HepG2 (cell line): ENCODE results near the gene SRP72. TPM values are rescaled to one million over a fixed set of nuclear protein-coding genes. Genes with fewer than 3 reads are reported as not detected.

Experiments used
- ATAC-seq: fragments of 200-7000 bp; cut with Tn5 transposase; 3 replicates; pipeline ENCODE4 v1.9.1; 2020; ENCODE audit warnings: mild to moderate bottlenecking, moderate library complexity
- BruUV-seq: library from RNA; stranded (reverse); fragments of 400-500 nt; replicated peaks from 2 replicates; lab custom pipeline; 2021; lab: Mats Ljungman, UMichigan
- CTCF ChIA-PET: fragments of 300-600 bp; formaldehyde crosslinking; extraction: SDS; loops from one replicate; lab custom pipeline; 2021; ENCODE audit warnings: low total read pairs, inconsistent platforms, low intra/inter-chr PET ratio; lab: Yijun Ruan, JAX
- POLR2A ChIA-PET: fragments of 350-600 bp; sonication (Branson Sonifier 250); formaldehyde crosslinking; loops from one replicate; lab custom pipeline; 2020; ENCODE audit warnings: antibody characterized with exemption, inconsistent platforms; lab: Yijun Ruan, JAX
- DNase-seq: peaks from one replicate; pipeline ENCODE4 v3.0.0-alpha.2; 2015; ENCODE audit warnings: low spot score
- FAIRE-seq: peaks from 3 replicates; lab custom pipeline; 2011; peaks lifted over from hg19 to GRCh38; lab: Jason Lieb, UNC
- H2AFZ ChIP-seq: one replicate; pipeline ENCODE4 v1.6.1; 2011; ENCODE audit warnings: low read length, inconsistent platforms
- H3K27ac ChIP-seq: fragments of 300-600 bp; 3 replicates; pipeline ENCODE4 v1.8.0; 2011; ENCODE audit warnings: mixed run types, mild to moderate bottlenecking, mixed read lengths, low read length, inconsistent platforms; ENCODE audit not compliant: insufficient read depth; ENCODE audit errors: extremely low read length
- H3K27me3 ChIP-seq, 2 experiments: fragments of 200-600 bp in 1 of 2; 2 replicates in 1 of 2; 3 replicates in 1 of 2; pipeline versions ENCODE4 v1.6.0 to v1.8.0; 2011; ENCODE audit warnings: low read length in 2 of 2, mild to moderate bottlenecking in 2 of 2, moderate library complexity in 2 of 2, inconsistent platforms in 1 of 2; ENCODE audit not compliant: insufficient read depth in 2 of 2, control insufficient read depth in 1 of 2
- H3K36me3 ChIP-seq, 2 experiments: fragments of 200-600 bp in 1 of 2; replicated peaks in 1 of 2; 2 replicates in 1 of 2; 3 replicates in 1 of 2; pipeline versions ENCODE4 v1.5.1 to v1.8.0; 2011; ENCODE audit warnings: low read length in 2 of 2, inconsistent platforms in 1 of 2; ENCODE audit not compliant: insufficient read depth in 2 of 2, control insufficient read depth in 1 of 2
- H3K4me1 ChIP-seq: 2 replicates; pipeline ENCODE4 v1.5.1; 2012; ENCODE audit warnings: low read length, inconsistent platforms; ENCODE audit not compliant: insufficient read depth
- H3K4me2 ChIP-seq: 2 replicates; pipeline ENCODE4 v1.6.0; 2011; ENCODE audit warnings: low read depth, low read length, inconsistent platforms
- H3K4me3 ChIP-seq, 3 experiments: fragments of 200-600 bp in 1 of 3; sonication (generic), shearing (Covaris generic) in 1 of 3; replicated peaks in 1 of 3; 2 replicates each; pipeline ENCODE4 v1.5.1; 2011 to 2016; ENCODE audit warnings: low read length in 3 of 3, inconsistent platforms in 2 of 3, low read depth in 2 of 3, mild to moderate bottlenecking in 2 of 3, control low read depth in 1 of 3, mixed read lengths in 1 of 3; ENCODE audit not compliant: insufficient read depth in 1 of 3
- H3K79me2 ChIP-seq: one replicate; pipeline ENCODE4 v1.6.1; 2011; ENCODE audit warnings: low read length, inconsistent platforms; ENCODE audit not compliant: insufficient read depth
- H3K9ac ChIP-seq: 2 replicates; pipeline ENCODE4 v1.6.0; 2011; ENCODE audit warnings: mild to moderate bottlenecking, low read depth, low read length, inconsistent platforms; ENCODE audit not compliant: insufficient read depth
- H3K9me3 ChIP-seq: 2 replicates; pipeline ENCODE4 v1.5.1; 2012; ENCODE audit warnings: mild to moderate bottlenecking, low read length
- H4K20me1 ChIP-seq: 2 replicates; pipeline ENCODE4 v1.6.0; 2011; ENCODE audit warnings: inconsistent platforms, mild to moderate bottlenecking, low read length, moderate library complexity; ENCODE audit not compliant: insufficient read depth
- FLYWCH1 ChIP-seq: sonication (generic); formaldehyde crosslinking; IDR thresholded peaks from 2 replicates; pipeline ENCODE4 v1.8.1; 2023; ENCODE audit warnings: mild to moderate bottlenecking, missing genetic modification reagents
- HOXA5 ChIP-seq: sonication (generic); formaldehyde crosslinking; IDR thresholded peaks from 2 replicates; pipeline ENCODE4 v1.4.0; 2020; ENCODE audit warnings: missing genetic modification reagents
- POLR2A ChIP-seq, 2 experiments: IDR thresholded peaks; 2 replicates each; pipeline ENCODE4 v1.6.1; 2011; ENCODE audit warnings: low read depth in 2 of 2, low read length in 2 of 2, mild to moderate bottlenecking in 1 of 2, moderate library complexity in 1 of 2; ENCODE audit not compliant: insufficient read depth in 1 of 2
- RARA ChIP-seq: IDR thresholded peaks from 2 replicates; pipeline ENCODE4 v1.6.1; 2016; ENCODE audit warnings: missing genetic modification reagents, missing compliant biosample characterization
- SMAD1 ChIP-seq: sonication (generic); formaldehyde crosslinking; IDR thresholded peaks from 2 replicates; pipeline ENCODE4 v1.4.0; 2020; ENCODE audit warnings: missing genetic modification reagents, low read depth, mild to moderate bottlenecking, borderline replicate concordance
- SMARCE1 ChIP-seq: fragments of 450-650 bp; IDR thresholded peaks from 2 replicates; pipeline ENCODE4 v1.6.1; 2017; ENCODE audit warnings: borderline replicate concordance
- TBL1XR1 ChIP-seq: fragments of 150-350 bp; IDR thresholded peaks from 2 replicates; pipeline ENCODE4 v1.6.1; 2014; ENCODE audit warnings: borderline replicate concordance, low read length; ENCODE audit not compliant: partially characterized antibody
- ZNF274 ChIP-seq: sonication (generic); formaldehyde crosslinking; IDR thresholded peaks from 2 replicates; pipeline ENCODE4 v1.5.1; 2020; ENCODE audit warnings: mild to moderate bottlenecking, missing genetic modification reagents
- ZNF761 ChIP-seq: sonication (generic); formaldehyde crosslinking; conservative IDR thresholded peaks from 2 replicates; pipeline ENCODE4 v1.4.0; 2020; ENCODE audit warnings: mild to moderate bottlenecking, missing genetic modification reagents
- WGBS: methylation state at CpG from one replicate; pipeline ENCODE4 v1.1.6; 2017; ENCODE audit warnings: low lambda C conversion rate; 5-methylcytosine and 5-hydroxymethylcytosine counted together
- in situ Hi-C: cut with HindIII; loops from 2 replicates; pipeline ENCODE4 v1.10.0; 2017; ENCODE audit warnings: low pct_unique_long_range_greater_than_20kb; ENCODE audit not compliant: extremely low pct_ligation_motif_present
- intact Hi-C: fragments of 100-400 bp; cut with micrococcal nuclease; formaldehyde crosslinking; loops from one replicate; pipeline ENCODE4 v1.10.0; 2022; ENCODE audit not compliant: unreplicated experiment
- polyA plus RNA-seq, 8 experiments: library from polyadenylated mRNA; depleted of rRNA in 3 of 8; stranded (reverse) in 7 of 8; unstranded in 1 of 8; fragments of >200 nt; fragmentation: Illumina TruSeq in 4 of 8; extraction: Trizol in 4 of 8; gene quantifications; 2 replicates each; pipeline versions ENCODE4 v1.2.1 to v1.2.3, GENCODE V29; 2011 to 2016; ENCODE audit warnings: low read depth in 4 of 8, missing spikeins in 1 of 8, mixed read lengths in 1 of 8; ENCODE audit not compliant: insufficient read depth in 1 of 8
- total RNA-seq, 5 experiments: library from RNA; depleted of rRNA; stranded (reverse); fragments of >200 nt; fragmentation: Illumina TruSeq; extraction: Trizol; gene quantifications; 2 replicates each; pipeline ENCODE4 v1.2.3, GENCODE V29; 2016; ENCODE audit warnings: low read depth in 1 of 5
- TF ChIP-seq, protein P1 (sequence below): sonication (generic); formaldehyde crosslinking; IDR thresholded peaks from 2 replicates; pipeline ENCODE4 v1.8.0; 2022; ENCODE audit warnings: missing genetic modification reagents, low read depth, mild to moderate bottlenecking, borderline replicate concordance
- TF ChIP-seq, protein P2 (sequence below): sonication (generic); formaldehyde crosslinking; conservative IDR thresholded peaks from 2 replicates; pipeline ENCODE4 v1.4.0; 2020; ENCODE audit warnings: missing genetic modification reagents
- TF ChIP-seq, protein P3 (sequence below): sonication (generic); formaldehyde crosslinking; IDR thresholded peaks from 2 replicates; pipeline ENCODE4 v1.5.0; 2020; ENCODE audit warnings: missing genetic modification reagents
- TF ChIP-seq, protein P4 (sequence below): sonication (generic); formaldehyde crosslinking; IDR thresholded peaks from 2 replicates; pipeline ENCODE4 v1.5.1; 2020; ENCODE audit warnings: mild to moderate bottlenecking, missing genetic modification reagents, borderline replicate concordance

SRP72 gene
- total and polyA plus RNA-seq, 2 of the 13 experiments (the other 11 are each of a cell fraction or from before 2014, with no cell fraction given) = 64.9 to 75.6 TPM

- intact Hi-C loops = loop anchor here (1.0 to 5.0 kb wide), 3 partner anchors 48 to 542 kb away; partner anchors contain the start of genes AASDH, NOA1, POLR2B and REST
- DNase-seq (peak; percentile 93), FAIRE-seq (no peak), ATAC-seq (peak; percentile 90)
- H3K9ac ChIP-seq = peak within 1 kb of the TSS; percentile 92
- H3K9me3 ChIP-seq = no peaks in the 10 kb centered on the region
- peak within 1 kb of the TSS; percentile 75 to 92 (median 80) for H3K4me3 ChIP-seq
- BruUV-seq = no TSS peak
- CTCF ChIA-PET = no interaction called here
- peak within 1 kb of the TSS; percentile 98 for H3K27ac ChIP-seq
- 0% methylated on average over 12 of the region's 61 CpGs for WGBS
- H3K4me2 ChIP-seq = peak within 1 kb of the TSS; percentile 89
- in situ Hi-C loops = no loop called here
- H2AFZ ChIP-seq = peak within 1 kb of the TSS; percentile 84
- H3K36me3 ChIP-seq = peaks cover 0 to 9% of the 10 kb centered on the region in 2 experiments; a peak in 1 of 5 replicates
- H4K20me1 ChIP-seq = peaks cover 35% of the 10 kb centered on the region
- H3K27me3 ChIP-seq = no peaks in the 10 kb centered on the region; a peak in 1 of 5 replicates
- peaks cover 84% of the 10 kb centered on the region for H3K79me2 ChIP-seq
- POLR2A ChIA-PET = interaction anchor here (0.5 to 4.9 kb wide), 18 partner anchors 9 to 890 kb away, joined by 3 to 67 read pairs (median 7); partner anchors contain the start of genes AASDH, CEP135, NOA1 and POLR2B
- H3K4me1 ChIP-seq = peaks cover 48% of the 10 kb centered on the region
- no peak for TF ChIP-seq TBL1XR1
- TF ChIP-seq, protein P1, sequence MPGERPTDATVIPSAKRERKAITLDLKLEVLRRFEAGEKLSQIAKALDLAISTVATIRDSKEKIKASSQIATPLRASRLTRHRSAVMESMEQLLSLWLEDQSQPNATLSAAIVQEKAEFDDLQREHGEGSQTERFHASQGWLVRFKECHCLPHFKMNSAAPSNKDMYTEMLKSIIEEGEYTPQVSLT (CRISPR knock-in tag) = peak; percentile 6; the same call in 1 of the 2 replicates
- TF ChIP-seq, protein P2, sequence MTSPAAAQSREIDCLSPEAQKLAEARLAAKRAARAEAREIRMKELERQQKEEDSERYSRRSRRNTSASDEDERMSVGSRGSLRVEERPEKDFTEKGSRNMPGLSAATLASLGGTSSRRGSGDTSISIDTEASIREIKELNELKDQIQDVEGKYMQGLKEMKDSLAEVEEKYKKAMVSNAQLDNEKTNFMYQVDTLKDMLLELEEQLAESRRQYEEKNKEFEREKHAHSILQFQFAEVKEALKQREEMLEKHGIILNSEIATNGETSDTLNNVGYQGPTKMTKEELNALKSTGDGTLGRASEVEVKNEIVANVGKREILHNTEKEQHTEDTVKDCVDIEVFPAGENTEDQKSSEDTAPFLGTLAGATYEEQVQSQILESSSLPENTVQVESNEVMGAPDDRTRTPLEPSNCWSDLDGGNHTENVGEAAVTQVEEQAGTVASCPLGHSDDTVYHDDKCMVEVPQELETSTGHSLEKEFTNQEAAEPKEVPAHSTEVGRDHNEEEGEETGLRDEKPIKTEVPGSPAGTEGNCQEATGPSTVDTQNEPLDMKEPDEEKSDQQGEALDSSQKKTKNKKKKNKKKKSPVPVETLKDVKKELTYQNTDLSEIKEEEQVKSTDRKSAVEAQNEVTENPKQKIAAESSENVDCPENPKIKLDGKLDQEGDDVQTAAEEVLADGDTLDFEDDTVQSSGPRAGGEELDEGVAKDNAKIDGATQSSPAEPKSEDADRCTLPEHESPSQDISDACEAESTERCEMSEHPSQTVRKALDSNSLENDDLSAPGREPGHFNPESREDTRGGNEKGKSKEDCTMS (CRISPR knock-in tag) = no peak
- TF ChIP-seq POLR2A (IDR thresholded peaks at IDR 0.05; ENCODE audit: insufficient read depth in 1 of 2, low read depth in 2 of 2, low read length in 2 of 2) = peak in 1 of 2 experiments; percentile 83; a peak in 2 of 4 replicates
- TF ChIP-seq, protein P3, sequence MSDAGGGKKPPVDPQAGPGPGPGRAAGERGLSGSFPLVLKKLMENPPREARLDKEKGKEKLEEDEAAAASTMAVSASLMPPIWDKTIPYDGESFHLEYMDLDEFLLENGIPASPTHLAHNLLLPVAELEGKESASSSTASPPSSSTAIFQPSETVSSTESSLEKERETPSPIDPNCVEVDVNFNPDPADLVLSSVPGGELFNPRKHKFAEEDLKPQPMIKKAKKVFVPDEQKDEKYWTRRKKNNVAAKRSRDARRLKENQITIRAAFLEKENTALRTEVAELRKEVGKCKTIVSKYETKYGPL (CRISPR knock-in tag) = 0 out of 2 replicates have a peak, but pooled peaks have one; percentile 2
- TF ChIP-seq SMARCE1 = no peak
- peak; percentile 21; the same call in 1 of the 2 replicates for TF ChIP-seq HOXA5 (CRISPR knock-in tag)
- TF ChIP-seq ZNF274 = peak; percentile 79
- no peak for TF ChIP-seq SMAD1 (CRISPR knock-in tag)
- TF ChIP-seq, protein P4, sequence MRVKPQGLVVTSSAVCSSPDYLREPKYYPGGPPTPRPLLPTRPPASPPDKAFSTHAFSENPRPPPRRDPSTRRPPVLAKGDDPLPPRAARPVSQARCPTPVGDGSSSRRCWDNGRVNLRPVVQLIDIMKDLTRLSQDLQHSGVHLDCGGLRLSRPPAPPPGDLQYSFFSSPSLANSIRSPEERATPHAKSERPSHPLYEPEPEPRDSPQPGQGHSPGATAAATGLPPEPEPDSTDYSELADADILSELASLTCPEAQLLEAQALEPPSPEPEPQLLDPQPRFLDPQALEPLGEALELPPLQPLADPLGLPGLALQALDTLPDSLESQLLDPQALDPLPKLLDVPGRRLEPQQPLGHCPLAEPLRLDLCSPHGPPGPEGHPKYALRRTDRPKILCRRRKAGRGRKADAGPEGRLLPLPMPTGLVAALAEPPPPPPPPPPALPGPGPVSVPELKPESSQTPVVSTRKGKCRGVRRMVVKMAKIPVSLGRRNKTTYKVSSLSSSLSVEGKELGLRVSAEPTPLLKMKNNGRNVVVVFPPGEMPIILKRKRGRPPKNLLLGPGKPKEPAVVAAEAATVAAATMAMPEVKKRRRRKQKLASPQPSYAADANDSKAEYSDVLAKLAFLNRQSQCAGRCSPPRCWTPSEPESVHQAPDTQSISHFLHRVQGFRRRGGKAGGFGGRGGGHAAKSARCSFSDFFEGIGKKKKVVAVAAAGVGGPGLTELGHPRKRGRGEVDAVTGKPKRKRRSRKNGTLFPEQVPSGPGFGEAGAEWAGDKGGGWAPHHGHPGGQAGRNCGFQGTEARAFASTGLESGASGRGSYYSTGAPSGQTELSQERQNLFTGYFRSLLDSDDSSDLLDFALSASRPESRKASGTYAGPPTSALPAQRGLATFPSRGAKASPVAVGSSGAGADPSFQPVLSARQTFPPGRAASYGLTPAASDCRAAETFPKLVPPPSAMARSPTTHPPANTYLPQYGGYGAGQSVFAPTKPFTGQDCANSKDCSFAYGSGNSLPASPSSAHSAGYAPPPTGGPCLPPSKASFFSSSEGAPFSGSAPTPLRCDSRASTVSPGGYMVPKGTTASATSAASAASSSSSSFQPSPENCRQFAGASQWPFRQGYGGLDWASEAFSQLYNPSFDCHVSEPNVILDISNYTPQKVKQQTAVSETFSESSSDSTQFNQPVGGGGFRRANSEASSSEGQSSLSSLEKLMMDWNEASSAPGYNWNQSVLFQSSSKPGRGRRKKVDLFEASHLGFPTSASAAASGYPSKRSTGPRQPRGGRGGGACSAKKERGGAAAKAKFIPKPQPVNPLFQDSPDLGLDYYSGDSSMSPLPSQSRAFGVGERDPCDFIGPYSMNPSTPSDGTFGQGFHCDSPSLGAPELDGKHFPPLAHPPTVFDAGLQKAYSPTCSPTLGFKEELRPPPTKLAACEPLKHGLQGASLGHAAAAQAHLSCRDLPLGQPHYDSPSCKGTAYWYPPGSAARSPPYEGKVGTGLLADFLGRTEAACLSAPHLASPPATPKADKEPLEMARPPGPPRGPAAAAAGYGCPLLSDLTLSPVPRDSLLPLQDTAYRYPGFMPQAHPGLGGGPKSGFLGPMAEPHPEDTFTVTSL (CRISPR knock-in tag) = 0 out of 2 replicates have a peak, but pooled peaks have one; percentile 40
- peak; percentile 44; the same call in 1 of the 2 replicates for TF ChIP-seq ZNF761 (CRISPR knock-in tag)
- TF ChIP-seq FLYWCH1 = 0 out of 2 replicates have a peak, but pooled peaks have one; percentile 68
- TF ChIP-seq RARA (CRISPR knock-in tag) = no peak
Measured at GRCh38 chr4:56435140-56435926, 32.1 kb upstream of the SRP72 start, which contains the start of gene PPAT. TSS of gene PPAT (minus strand) at chr4:56435615. CDS start at chr4:56435477, 138 bp downstream.
